Measurements from ENCODE around the gene NACC1.

GRCh38 chr19:13087295-13087694 is 30.8 kb upstream of the NACC1 start:
- TF ChIP-seq CTCF (IDR thresholded peaks at IDR 0.05; ENCODE audit: low read depth, low read length, missing input control) (no peak), JUND (IDR thresholded peaks at IDR 0.05) (no peak), REST (IDR thresholded peaks at IDR 0.05) (no peak), FOXA1 (IDR thresholded peaks at IDR 0.05) (no peak), TAF1 (conservative IDR thresholded peaks at IDR 0.05) (no peak), YY1 (IDR thresholded peaks at IDR 0.05) (no peak), MAX (IDR thresholded peaks at IDR 0.05) (no peak), SP1 (IDR thresholded peaks at IDR 0.05) (no peak)
